GM12874 (cell line): Measurements from ENCODE around the gene MRPL34.

ENCODE experiments used
- TF ChIP-seq, protein P1 (sequence below): IDR thresholded peaks from 2 replicates; pipeline ENCODE4 v1.5.1; 2011; ENCODE audit warnings: low read depth, mild to moderate bottlenecking, control low read depth, low read length, moderate library complexity; ENCODE audit not compliant: insufficient read depth

The MRPL34 gene

DNA sequence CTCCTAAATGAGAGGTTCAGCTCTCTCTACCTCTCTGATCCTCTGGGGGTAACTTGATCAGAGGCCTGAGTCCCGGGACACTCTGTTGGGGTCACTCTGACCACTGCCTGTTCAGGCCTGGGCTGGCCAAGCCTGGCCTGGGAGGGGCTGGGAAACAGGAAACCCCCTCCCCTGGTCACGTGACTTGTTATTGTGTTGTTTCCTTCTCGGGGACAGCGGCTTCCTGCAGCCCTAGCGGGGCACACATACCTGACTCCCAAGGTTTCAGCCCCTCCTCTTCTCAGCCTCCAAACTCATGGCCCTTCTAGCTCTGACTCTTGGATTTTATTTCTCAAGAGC is 41.1 kb upstream of the MRPL34 start, which contains the start of gene USHBP1:
TSS of gene USHBP1 (minus strand) at position 105 of the 339 bp plus-strand sequence. CDS start 446 bp downstream, outside the sequence.
- TF ChIP-seq, protein P1, sequence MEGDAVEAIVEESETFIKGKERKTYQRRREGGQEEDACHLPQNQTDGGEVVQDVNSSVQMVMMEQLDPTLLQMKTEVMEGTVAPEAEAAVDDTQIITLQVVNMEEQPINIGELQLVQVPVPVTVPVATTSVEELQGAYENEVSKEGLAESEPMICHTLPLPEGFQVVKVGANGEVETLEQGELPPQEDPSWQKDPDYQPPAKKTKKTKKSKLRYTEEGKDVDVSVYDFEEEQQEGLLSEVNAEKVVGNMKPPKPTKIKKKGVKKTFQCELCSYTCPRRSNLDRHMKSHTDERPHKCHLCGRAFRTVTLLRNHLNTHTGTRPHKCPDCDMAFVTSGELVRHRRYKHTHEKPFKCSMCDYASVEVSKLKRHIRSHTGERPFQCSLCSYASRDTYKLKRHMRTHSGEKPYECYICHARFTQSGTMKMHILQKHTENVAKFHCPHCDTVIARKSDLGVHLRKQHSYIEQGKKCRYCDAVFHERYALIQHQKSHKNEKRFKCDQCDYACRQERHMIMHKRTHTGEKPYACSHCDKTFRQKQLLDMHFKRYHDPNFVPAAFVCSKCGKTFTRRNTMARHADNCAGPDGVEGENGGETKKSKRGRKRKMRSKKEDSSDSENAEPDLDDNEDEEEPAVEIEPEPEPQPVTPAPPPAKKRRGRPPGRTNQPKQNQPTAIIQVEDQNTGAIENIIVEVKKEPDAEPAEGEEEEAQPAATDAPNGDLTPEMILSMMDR = no peak

GRCh38 chr19:17266026-17266425 is 39.6 kb upstream of the MRPL34 start:
- TF ChIP-seq, protein P1 = no peak

GRCh38 chr19:17266589-17266974 is 39.1 kb upstream of the MRPL34 start:
- TF ChIP-seq, protein P1 = no peak

GRCh38 chr19:17266975-17267788 is 38.5 kb upstream of the MRPL34 start, which contains the start of gene BABAM1:
Gene BABAM1, plus strand, starts transcription at chr19:17267443. Its CDS starts 1,364 bp downstream, at chr19:17268807.
- TF ChIP-seq, protein P1 = no peak

DNA sequence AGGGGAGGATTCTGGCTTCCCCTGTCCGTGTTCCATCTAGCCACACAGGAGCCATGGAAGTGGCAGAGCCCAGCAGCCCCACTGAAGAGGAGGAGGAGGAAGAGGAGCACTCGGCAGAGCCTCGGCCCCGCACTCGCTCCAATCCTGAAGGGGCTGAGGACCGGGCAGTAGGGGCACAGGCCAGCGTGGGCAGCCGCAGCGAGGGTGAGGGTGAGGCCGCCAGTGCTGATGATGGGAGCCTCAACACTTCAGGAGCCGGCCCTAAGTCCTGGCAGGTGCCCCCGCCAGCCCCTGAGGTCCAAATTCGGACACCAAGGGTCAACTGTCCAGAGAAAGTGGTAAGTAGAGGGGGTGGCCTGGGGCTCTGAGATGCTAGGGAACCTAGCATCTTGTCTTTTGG is 36.9 kb upstream of the MRPL34 start:
- TF ChIP-seq, protein P1 = no peak

DNA sequence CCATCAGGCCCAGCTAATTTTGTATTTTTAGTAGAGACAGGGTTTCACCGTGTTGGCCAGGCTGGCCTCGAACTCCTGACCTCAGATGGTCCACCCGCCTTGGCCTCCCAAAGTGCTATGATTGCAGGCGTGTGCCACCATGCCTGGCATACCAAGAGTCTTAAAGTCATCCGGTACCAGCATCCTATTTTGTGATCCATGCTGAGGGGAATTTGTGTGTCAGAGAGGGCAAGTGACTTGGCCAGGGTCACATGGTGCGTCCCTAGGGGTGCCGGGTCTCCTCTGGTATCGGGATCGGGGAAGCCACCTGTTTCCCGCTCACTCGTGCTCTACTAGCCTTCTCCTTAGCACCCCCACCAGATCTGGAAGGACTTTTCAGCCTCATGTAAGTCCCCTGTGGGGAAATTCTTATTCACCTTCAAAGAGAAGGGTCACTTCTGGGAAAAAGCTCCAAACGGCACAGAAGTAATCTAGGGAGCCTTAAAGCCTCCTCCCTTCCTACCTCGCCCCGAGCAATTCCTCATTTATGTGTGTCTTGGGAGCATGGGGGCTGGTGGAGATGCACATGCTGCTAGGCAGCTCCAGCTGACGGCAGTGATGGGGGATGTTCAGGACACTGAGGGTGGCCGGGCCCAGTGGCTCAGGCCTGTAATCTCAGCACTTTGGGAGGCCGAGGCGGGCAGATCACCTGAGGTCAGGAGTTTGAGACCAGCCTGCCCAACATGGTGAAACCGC is 30.1 kb upstream of the MRPL34 start:
- TF ChIP-seq, protein P1 = no peak

GRCh38 chr19:17279436-17279835 is 26.2 kb upstream of the MRPL34 start:
- TF ChIP-seq, protein P1 = no peak
